ENCODE data around the gene MITF.

Gene MITF

DNA sequence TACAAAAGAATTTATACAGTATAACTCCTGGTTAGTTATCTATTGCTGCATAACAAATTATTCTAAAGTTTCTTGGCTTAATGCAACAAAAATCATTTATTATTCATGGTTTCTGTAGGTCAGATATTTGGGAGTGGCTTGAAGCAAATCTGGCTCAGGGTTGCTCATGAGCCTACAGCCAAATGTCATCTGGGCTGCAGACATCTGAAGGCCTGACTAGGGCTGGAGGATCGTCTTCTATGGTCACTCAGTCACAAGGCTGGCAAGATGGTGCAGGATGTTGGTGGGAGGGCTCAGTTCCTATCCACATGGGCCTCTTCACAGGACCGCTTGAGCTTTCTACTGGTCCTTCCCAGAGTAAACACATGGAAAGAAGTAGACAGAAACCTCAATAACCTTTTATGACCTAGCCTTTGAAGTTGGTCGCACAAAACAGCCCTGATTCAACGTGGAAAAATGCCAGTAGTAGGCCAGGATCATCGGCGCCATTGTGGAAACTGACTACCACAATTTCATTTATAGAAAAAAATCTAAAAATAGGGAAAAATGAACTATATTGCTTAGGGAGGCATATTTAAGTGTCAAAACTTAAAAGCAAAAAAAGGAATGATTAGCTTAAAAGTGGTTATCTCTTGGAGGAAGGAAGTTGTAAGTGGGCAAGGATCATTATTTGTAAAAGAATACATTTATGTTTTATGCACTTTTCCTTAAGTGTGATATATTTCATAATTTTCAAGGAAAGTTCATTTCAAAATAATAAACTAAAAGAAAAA lies 9.9 kb upstream of the MITF start:
- DNase-seq: no peak

DNA sequence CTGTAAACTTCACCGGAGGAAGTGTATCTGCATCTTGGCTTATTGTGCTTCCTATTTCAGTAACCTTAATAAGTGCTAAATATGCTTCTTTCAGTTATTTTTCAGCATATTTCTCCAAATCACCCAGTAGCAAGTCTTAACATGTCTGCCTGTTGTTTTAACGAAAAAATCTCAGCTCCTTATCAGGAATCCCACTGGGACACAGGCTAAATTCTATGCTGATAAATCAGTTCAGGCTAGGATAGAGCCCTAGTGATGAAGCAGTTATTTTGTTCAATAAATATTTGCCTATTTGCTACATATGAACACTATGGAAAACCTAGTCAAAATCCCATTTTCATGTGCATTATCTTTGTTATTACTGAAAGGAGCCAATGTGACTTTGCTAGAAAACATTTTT lies 8.2 kb upstream of the MITF start:
- DNase-seq: no peak

DNA sequence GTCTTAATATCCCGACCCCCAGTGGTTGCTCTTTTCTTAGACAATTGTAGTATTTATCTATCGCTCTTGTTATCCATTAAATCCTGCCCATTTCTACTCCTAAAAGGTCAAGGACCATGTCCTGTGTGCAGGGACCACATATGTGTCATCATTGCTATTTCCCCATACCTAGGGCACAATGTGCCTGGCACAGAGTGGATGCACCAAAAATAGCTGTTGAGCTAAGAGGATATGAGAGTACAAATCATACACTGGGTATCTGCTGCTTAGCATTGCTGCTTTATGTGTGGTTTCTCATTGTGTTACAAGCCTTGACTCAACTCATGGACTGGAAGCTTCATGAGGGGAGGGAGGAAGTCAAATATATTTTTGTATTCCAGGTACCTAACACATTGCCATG lies 3.4 kb upstream of the MITF start:
- no peak for DNase-seq

DNA sequence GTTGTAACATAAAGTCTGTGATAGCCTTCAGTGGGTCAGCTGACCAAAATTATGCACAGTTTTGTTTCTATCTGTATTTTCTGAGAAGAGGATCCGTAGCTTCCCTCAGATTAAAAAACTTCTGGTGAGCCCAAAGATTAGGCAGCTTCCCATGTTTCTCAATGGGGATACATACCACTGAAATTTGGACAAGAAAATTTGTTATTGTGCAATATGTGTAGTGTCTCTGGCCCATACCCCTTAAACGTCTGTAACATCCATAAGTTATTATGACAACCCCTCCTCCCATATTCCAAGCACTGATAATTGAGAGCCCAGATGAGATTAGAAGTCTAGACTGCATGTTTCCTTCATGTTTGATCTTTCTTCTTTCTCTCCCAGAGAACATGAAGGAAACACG lies 1.9 kb upstream of the MITF start:
- DNase-seq: no peak

DNA sequence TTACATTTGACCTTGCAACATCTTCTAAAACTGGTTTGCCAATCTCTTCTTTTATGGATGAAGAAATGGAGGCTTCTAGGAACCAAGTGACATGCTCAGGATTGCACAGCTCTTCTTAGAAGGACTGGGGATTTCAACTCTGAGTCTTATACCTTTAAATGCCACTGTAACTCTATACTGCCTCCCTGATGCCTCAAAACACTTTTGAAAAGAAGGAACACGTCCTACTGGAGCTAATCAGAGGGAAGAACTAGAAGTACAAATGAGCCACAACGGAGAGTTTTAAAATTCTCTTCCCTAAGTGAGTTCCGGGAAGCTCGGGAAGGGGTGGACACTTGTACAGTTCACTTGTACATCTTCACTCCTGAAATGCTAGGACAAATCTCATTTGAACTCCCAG lies 949 bp upstream of the MITF start:
- no peak for DNase-seq

DNA sequence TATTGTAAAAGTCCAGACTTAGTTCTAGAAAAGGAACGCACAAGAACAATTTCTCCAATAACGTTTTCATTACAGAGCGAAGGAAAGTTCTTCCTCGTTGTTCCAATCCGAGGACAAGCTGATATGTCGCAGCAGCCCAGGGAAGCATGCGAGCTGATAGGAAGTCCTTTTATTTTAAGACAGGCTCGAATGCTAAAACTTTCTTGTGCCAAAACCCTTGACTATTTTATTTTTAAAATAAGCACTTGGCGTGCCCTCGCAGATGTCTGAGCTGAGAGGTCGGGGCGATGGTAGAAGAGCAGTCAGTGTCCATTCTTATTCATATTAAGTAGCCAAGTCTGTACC lies 433 bp upstream of the MITF start:
- DNase-seq: no peak

DNA sequence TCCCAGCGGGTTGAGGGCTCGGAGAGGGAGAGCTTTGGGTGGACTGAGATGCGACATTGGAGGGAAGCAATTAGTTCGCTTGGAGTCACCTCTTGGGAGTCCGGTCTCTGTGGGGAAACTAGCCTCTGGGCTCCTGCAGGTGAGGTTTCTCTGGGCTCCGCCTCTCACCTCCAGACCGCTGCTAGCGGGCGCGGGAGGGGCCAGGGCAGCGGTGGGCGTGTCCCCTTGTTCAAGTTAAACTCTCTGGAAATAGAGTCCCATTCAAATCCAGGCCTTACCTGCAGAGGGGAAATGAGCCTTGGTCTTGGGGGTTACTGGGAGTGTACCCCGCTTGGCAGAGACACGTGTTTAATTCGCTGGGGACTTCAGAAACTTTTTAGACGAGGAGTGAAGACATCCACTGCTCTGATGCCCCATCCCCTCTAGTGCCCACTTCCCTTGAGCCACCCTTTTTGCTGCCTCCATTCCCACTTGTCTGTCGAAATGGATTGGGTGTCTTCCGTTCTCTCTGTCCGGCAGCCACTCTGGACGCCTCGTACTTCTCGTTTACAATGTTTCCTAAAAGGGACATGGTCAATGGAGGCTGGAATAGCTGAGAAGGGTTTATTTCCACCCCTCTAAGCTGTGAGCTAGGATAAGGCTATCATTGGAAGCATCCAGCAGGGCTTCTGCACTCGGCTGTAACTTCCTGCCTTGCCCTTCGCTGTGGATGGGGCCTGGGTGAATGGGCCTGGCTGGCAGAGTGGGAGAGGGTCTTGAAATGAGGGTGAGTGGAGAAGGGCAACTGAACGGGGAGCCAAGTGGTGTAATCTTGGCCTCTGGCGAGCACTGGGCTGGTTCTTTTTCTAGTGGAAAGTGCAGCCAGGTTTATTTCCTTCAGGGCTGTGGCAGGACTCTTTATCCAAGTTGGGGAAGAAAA lies 1.1 kb downstream of the MITF start:
- peak in 1 of 2 donors; percentile 10 for DNase-seq

DNA sequence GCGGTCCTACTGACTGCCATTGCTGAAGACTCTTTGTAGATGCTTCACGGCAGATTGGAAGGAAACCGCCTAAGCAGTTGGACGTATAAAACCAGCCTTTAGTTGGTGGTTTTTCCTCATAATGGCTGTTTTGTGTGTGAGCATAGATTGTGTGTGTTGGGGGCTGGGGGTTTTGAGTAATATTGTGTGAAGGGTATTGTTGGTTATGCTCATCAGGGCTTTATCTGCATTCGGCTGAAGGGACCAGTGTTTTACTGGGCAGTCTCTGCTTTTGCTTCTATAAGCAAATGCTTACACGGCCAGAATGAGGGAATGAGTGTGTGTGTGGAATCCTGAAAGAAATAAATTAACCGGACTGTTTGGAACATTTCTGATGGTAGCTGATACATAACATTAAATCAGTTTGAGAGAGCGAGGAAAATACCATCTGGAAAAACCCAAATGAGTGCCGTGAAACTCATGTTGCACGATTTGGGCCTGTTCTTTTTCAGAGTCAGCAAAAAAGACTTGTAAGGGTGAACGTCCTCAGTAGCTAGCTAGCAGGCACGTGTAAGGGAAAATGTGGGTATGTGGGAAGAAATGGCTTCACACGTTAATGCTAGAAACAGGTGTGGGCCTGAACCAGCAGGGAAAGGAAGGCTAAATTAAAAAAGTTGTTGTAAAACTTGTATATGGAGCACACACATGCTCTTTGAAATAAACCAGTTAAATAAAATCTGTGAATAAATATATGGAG lies 1.9 kb downstream of the MITF start:
- no peak for DNase-seq

DNA sequence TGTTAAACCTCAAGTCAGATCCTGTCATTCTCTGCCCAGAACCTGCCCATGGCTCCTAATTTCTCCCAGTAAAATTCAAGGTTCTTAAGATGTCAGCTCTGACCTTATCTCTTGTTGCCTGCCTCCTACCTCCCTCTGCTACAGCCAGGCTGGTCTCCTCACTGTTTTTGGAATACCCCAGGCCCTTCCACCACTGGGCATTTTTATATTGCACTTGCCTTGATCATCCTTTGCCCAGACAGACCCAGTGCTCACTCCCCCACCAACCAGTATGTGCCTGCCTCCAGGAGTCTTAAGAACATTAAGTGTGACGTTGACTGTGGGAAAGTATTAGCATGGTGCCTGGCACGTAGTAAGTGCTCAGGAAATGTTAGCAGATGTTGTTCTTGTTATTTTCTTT lies 3.1 kb downstream of the MITF start:
- no peak for DNase-seq

DNA sequence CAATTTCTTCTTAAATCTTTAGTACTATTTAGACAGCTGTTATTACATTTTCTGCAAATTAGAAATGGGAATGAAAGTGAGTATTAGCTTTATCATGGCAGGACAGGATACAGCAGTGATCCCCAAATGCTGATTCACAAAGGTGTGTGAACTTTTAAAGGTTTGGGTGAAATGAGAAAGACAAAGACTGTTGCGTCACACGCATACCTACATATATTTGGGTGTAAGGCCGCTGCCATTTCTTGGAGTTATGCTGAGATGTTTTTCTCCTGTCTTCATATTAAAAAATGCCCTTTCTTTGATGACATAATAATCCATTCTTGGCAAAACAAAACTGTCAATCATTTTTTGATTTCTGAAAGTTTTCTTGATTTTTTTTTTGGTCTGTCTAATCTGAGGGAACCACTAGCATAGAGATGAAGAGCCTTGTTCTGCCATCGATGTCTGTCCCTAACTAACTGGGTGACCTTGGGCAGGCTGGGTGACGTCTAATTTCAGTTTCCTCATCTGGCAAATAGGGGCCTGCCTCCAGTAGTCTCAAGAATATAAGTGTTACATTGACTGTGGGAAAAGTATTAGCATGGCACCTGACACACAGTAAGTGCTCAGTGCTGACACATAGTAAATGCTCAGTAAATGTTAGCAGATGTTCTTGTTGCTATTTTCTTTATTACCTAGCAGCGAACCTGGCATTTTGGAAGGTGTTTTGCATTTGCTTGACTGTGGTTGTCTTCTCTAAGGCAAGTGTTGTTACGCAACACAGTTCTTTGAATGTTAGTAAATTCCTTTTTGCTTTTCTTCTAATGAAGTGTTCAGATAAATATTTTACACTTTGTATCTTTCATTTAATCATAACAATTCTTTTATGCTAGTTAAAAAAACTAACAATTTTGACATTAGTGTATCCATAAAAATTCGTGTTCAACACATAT lies 5.0 kb downstream of the MITF start:
- DNase-seq: no peak

DNA sequence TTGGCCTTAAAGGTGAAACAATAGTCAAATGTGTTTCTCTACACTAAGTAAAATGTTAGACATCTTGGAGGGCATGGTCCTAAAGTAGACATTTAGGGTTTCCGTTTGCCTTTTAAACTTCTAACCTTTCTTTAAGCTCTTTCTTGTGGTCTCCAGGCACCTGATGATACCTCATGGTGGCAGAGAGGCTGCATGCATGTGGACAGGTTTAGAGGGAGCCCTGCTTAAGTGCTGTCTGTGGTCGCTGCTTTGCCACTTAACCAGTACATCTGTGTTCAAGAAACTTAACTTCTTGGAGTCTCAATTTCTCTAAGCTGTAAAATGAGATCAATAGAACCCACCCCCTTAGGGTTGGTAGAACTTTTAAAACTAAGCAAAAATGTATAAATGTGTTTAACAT lies 6.2 kb downstream of the MITF start:
- no peak for DNase-seq

DNA sequence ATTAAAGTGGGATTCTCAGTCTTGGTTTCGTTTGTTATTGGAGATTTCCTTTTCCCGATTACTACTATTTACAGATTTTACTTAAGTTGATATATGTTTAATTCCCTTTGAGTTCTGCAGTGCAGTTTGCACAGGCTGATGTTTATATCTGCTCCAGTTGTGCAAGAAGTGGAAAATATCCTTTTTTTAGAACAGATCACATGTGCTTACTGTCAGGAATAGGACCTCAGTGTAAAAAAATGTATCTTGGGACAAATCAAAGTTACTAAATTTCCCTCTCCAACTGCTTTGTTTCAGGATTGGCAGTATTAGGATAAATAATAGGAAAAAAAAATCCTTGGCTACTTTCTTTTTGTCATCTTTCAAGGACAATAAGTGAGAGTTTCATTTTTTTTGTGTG lies 6.9 kb downstream of the MITF start:
- no peak for DNase-seq

DNA sequence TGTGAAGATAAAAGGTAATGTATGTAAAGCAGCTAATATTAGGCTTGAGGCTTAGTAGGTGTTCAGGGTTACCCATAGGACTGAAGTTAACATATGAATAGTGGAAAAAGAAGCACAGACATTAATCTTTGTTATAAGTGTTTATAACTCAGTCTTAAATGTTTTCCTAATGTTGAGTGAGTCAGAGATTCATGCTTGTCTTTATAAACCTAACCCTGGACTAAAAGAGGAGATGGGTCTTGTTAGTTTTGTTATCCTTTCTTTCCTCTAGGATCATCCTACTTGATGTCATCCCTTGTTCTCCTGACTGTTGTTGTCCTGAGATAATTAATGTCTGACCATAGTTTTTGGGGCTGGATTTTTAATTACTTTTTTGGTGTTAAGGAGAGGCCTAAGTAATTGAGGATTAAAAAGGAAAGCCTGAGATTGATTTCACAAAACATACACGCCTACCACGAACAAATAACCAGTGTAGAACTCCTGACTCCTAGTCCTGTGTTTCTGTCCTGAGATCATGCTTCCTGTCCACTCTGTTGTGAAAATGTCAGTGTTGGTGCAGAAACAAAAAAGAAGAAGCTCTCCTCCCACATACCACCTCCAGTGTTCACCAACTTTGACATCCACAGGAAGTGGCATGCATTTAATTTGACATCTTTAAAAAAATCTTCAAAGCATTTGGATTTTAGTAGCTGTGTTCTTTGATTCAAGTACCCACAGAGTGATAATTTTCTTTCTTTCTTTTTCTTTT lies 8.4 kb downstream of the MITF start:
- no peak for DNase-seq

DNA sequence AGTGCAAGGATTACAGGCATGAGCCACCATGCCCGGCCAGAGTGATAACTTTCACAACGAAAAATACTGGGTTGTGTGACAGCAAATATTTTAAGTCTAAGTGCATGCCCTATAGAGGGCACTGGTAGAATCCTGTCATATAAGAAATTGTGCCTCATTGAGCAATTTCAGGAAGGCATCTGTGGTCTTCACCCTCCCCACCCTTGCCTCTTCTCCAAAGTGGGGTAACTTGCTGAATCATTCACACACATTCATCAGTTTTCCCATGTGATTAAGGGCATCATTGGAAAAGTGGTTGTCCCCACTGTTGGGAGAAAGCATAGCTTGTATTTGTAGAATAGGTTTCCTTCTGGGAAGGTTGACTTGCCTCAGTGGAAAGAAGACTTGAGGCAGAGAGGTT lies 9.2 kb downstream of the MITF start:
- DNase-seq: no peak

DNA sequence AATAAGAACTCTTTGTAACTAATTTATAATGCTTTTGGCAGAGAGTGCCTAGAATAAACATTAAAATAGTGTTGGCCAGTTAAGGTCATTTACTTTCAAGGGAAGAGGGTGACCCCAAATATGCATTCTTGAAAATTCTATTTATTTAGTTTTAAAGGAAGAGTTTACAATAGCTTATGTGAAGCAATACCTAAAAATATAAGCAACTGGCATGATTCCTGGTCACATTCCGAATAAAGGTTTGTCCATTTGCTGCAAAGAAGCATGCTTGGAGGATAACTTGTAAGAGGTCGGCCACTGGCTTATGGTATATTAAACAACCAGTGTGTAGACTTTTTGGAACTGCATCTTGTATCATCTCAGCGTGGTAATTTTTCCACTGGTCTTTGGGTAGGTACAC lies 10.2 kb downstream of the MITF start:
- DNase-seq: no peak

DNA sequence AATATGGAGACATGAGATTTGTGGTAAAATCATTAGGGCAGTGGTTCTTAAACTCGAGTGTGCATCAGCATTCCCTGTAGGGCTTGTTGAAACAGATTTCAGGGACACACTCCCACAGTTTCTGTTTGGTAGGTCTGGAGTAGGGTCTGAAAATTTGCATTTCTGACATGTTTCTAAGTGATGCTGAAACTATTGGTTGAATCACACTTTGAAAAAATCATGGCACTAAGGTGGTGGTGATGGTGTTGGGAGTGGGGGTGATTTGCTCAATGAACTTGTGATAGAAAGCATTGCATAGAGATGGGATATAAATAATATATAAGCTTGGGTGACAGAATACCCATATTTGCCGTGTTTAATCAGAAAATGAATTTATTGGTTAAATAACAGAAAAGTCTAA lies 11.3 kb downstream of the MITF start:
- no peak for DNase-seq

DNA sequence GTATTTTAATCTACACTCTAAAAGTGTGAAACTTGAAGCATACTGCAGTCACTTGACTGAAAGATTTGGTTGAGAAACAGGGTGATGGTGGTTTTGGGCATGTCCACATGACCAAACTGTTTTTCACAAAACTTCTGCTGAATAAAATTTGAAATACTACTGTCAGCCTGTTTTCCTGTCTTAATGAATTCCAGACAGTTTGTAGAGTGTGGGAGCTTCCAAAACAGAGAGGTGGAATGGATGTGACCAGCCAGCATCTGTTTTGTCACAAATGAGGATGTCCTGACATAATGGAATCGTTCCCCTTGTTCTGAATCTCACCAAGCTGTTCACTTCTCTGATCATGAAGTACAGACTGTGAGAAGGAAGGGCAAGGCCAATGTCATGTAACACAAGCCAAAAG lies 11.8 kb downstream of the MITF start:
- DNase-seq: no peak

DNA sequence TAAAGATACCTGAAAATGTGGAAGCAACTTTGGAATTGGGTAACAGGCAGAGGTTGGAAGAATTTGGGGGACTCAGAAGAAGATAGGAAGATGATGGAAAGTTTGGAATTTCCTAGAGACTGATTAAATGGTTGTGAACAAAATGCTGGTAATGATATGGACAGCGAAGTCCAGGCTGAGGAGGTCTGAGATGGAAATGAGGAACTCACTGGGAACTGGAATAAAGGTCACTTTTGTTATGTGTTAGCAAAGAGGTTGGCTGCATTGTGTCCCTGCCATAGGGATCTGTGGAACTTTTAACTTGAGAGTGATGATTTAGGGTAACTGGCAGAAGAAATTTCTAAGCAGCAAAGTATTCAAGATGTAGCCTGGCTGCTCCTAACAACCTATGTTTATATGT lies 13.0 kb downstream of the MITF start:
- no peak for DNase-seq

DNA sequence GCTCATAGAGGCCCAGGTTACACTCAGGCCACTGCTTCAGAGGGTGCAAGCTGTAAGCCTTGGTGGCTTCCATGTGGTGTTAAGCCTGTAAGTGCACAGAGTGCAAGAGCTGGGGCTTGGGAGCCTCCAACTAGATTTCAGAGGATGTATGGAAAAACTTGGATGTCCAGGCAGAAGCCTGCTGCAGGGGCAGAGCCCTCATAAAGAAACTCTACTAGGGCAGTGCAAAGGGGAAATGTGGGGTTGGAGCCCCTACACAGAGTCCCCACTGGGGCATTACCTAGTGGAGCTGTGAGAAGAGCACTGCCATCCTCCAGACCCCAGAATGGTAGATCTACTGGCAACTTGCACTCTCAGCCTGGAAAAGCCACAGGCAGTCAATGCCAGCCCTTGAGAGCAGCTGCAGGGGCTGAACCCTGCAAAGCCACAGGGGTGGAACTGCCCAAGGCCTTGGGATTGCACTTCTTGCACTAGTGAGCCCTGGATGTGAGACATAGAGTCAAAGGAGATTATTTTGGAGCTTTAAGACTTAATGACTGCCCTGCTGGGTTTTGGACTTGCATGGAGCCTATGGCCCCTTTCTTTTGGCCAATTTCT lies 14.0 kb downstream of the MITF start:
- DNase-seq: no peak

DNA sequence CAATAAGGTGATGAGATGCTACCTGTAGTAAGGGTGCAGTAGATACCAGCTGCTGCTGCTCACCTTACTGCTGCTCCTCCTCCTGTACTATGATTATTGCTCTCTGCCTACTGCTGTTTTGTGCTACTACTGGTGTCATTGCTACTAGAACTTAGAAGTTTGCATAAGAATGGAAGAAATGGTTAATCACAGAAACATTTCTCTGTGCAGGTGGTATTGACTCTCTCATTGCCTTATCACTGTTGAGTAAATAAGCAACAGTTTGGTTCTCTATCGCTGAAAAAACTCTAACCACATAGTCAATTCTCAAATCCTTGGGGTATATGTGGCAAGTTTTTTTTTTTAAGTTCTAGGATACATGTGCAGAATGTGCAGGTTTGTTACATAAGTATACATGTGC lies 16.5 kb downstream of the MITF start:
- no peak for DNase-seq
